Measurements from ENCODE around the gene CEP350. TPM values are rescaled to one million over a fixed set of nuclear protein-coding genes. Genes with fewer than 3 reads are reported as not detected.

Gene CEP350
- total RNA-seq, 1 donor from 2014 or later: 37.8 TPM

DNA sequence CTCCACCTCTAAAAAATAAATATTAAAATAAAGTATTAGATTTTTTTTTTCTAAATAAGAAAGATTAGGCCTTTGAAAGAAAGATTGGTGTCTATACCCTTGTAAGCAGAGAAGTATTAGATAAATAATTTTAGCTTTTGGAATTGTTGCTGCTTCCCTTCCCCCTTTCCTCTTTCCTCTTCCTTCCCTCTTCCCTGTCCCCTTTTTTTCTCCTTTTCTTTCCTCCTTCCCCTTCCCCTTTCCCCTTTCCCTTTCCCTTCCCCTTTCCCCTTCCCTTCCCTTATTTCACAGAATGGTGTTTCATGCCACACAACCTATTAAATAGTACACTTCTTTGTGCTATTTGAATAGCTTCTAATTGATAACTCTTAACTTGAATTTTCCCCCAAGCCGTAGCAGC is 130.3 kb downstream of the CEP350 start:
- H3K4me3 ChIP-seq: no peak overlapping the region
- no peak for TF ChIP-seq CTCF (IDR thresholded peaks at IDR 0.05)
- DNase-seq (ENCODE audit: low spot score in 2 of 2): no peak
- intact Hi-C loops (cut with DNase I): no loop called here
- H3K27ac ChIP-seq: no peak overlapping the region
- H3K4me1 ChIP-seq: no peaks in the 10 kb centered on the region
- H3K36me3 ChIP-seq: peaks cover 41 to 66% of the 10 kb centered on the region in 2 donors
- H3K27me3 ChIP-seq: no peaks in the 10 kb centered on the region
- H3K9me3 ChIP-seq: no peaks in the 10 kb centered on the region

DNA sequence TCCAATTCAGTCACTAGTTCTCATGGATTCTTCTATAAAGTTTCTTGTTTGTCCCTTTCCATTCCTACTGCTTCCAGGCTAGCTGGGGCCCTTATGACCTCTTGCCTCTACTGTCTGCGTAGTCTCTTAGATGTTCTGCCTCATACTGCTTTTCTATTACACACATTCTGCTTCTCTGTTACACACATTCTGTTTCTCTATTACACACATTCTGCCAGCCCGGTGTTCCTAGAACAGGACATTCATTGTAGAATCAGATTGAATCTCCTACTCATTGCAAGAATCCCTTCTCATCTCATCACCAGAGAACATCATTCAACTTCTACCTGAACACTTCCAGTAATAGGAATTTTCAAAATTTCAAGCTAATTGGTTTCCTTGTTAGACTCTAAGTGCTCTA is 130.7 kb downstream of the CEP350 start:
- intact Hi-C loops (cut with DNase I): no loop called here
- H3K9me3 ChIP-seq: no peaks in the 10 kb centered on the region
- H3K27me3 ChIP-seq: no peaks in the 10 kb centered on the region
- no peak for TF ChIP-seq CTCF (IDR thresholded peaks at IDR 0.05)
- no peak for DNase-seq (ENCODE audit: low spot score in 2 of 2)
- H3K36me3 ChIP-seq: peaks cover 36 to 67% of the 10 kb centered on the region in 2 donors
- no peaks in the 10 kb centered on the region for H3K4me1 ChIP-seq
- no peak overlapping the region for H3K4me3 ChIP-seq
- no peak overlapping the region for H3K27ac ChIP-seq

GRCh38 chr1:180092931-180093650 is 138.5 kb downstream of the CEP350 start:
- intact Hi-C loops (cut with DNase I): no loop called here

GRCh38 chr1:180094705-180095295 is 140.2 kb downstream of the CEP350 start:
- no peak for DNase-seq (ENCODE audit: low spot score in 2 of 2)
- intact Hi-C loops (cut with DNase I): no loop called here
- H3K4me1 ChIP-seq: no peaks in the 10 kb centered on the region
- no peaks in the 10 kb centered on the region for H3K27me3 ChIP-seq
- H3K9me3 ChIP-seq: no peaks in the 10 kb centered on the region
- no peak overlapping the region for H3K4me3 ChIP-seq
- no peak for TF ChIP-seq CTCF (IDR thresholded peaks at IDR 0.05)
- H3K27ac ChIP-seq: no peak overlapping the region
- H3K36me3 ChIP-seq: peaks cover 55 to 78% of the 10 kb centered on the region in 2 donors

More at GRCh38 chr1:180092931-180093650, 138.5 kb downstream of the CEP350 start:
- Histone ChIP-seq H3K36me3 (peaks cover 53 to 86% of the 10 kb centered on the region in 2 donors), H3K4me1 (no peaks in the 10 kb centered on the region), H3K9me3 (no peaks in the 10 kb centered on the region), H3K27me3 (no peaks in the 10 kb centered on the region), H3K4me3 (no peak overlapping the region), H3K27ac (no peak overlapping the region)
- no peak for DNase-seq (ENCODE audit: low spot score in 2 of 2)
- TF ChIP-seq CTCF (IDR thresholded peaks at IDR 0.05): no peak

DNA sequence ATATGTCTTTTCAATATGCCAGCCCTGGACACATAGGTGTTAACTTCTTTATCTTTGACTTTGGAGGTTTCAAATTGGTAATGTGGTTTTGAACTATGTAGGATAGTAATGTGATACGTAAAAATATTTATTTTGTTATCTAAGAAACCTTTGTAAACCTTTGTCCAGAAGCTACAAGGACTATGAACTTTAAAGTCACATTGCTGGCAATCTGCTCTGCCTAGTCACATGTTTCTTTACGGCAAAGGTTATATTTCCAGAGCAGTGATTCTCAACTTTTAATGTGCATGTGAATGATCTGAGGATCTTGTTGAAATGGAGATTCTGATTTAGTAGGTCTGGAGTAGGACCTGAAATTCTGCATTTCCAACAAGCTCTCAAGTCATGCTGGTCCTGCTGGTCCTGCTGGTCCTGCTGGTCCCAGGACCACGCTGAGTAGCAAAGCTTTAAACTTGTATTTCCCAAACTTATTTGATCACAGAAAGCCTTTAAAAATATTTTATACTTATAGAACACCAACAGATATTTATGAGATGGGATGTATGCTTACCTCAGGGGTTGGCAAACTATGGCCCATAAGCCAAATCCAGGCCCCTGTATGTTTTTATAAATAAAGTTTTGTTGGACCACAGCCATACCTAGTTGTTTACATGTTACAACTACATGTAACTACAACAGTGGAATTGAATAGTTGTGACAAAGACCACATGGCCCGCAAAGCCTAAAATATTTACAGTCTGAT is 142.1 kb downstream of the CEP350 start:
- H3K36me3 ChIP-seq: peaks cover 49 to 82% of the 10 kb centered on the region in 2 donors
- TF ChIP-seq CTCF (IDR thresholded peaks at IDR 0.05): no peak
- H3K4me3 ChIP-seq: no peak overlapping the region
- no peaks in the 10 kb centered on the region for H3K27me3 ChIP-seq
- H3K9me3 ChIP-seq: no peaks in the 10 kb centered on the region
- no peaks in the 10 kb centered on the region for H3K4me1 ChIP-seq
- DNase-seq (ENCODE audit: low spot score in 2 of 2): no peak
- intact Hi-C loops (cut with DNase I): no loop called here
- H3K27ac ChIP-seq: no peak overlapping the region
